Activated naive CD4-positive, alpha-beta T cell treated with anti-CD3 and anti-CD28 coated beads, Interleukin-2, amount 10 ng/mL, durations not matched to agents 7 days and 5 days (primary cell): ENCODE measurements around the gene ERI2.

Source experiments
- CTCF ChIA-PET: fragments of 350-600 bp; sonication (Branson Sonifier 250); formaldehyde crosslinking; loops from one replicate; lab custom pipeline; 2021; ENCODE audit warnings: antibody characterized with exemption; lab: Charles Lee
- DNase-seq: peaks from one replicate; pipeline ENCODE4 v3.0.0-alpha.2; 2020
- H3K27ac Mint-ChIP-seq: one replicate; pipeline ENCODE4 v1.8.0; 2021; ENCODE audit warnings: mild to moderate bottlenecking, moderate library complexity, mixed read lengths
- H3K27me3 Mint-ChIP-seq: one replicate; pipeline ENCODE4 v1.8.0; 2021; ENCODE audit warnings: mild to moderate bottlenecking, mixed read lengths
- H3K36me3 Mint-ChIP-seq: one replicate; pipeline ENCODE4 v1.8.0; 2021; ENCODE audit warnings: mixed read lengths
- H3K4me1 Mint-ChIP-seq: one replicate; pipeline ENCODE4 v1.8.0; 2021; ENCODE audit warnings: mixed read lengths
- H3K4me3 Mint-ChIP-seq: one replicate; pipeline ENCODE4 v1.8.0; 2021; ENCODE audit warnings: mild to moderate bottlenecking, moderate library complexity, mixed read lengths
- H3K9me3 Mint-ChIP-seq: one replicate; pipeline ENCODE4 v1.8.0; 2021; ENCODE audit warnings: mixed read lengths

ERI2 gene

GRCh38 chr16:20806168-20807050 lies at the start of gene ERI2, which contains the start of gene REXO5:
ERI2 (minus strand) TSS chr16:20806472; CDS start chr16:20806430, 42 bp downstream.
REXO5 (plus strand) TSS chr16:20806527; CDS start chr16:20806954, 427 bp downstream.
- no peaks in the 10 kb centered on the region for H3K27me3 Mint-ChIP-seq
- CTCF ChIA-PET: interaction anchor here (0.9 to 2.0 kb wide), 8 partner anchors 8 to 68 kb away, joined by 3 to 7 read pairs (median 4); no protein-coding TSS in a partner anchor
- peak within 1 kb of the TSS; percentile 89 for H3K27ac Mint-ChIP-seq
- DNase-seq: peak; percentile 86
- H3K4me3 Mint-ChIP-seq: peak within 1 kb of the TSS; percentile 91
- peaks cover 31% of the 10 kb centered on the region for H3K4me1 Mint-ChIP-seq
- peaks cover 18% of the 10 kb centered on the region for H3K36me3 Mint-ChIP-seq
- no peaks in the 10 kb centered on the region for H3K9me3 Mint-ChIP-seq

- H3K4me3 Mint-ChIP-seq: no peak overlapping the region
- peaks cover 24% of the 10 kb centered on the region for H3K36me3 Mint-ChIP-seq
- no peaks in the 10 kb centered on the region for H3K27me3 Mint-ChIP-seq
- no peaks in the 10 kb centered on the region for H3K9me3 Mint-ChIP-seq
- no peak for DNase-seq
- CTCF ChIA-PET: no interaction called here
- peaks cover 24% of the 10 kb centered on the region for H3K4me1 Mint-ChIP-seq
- H3K27ac Mint-ChIP-seq: no peak overlapping the region
Observed at GRCh38 chr16:20854963-20855362, 48.7 kb upstream of the ERI2 start.

DNA sequence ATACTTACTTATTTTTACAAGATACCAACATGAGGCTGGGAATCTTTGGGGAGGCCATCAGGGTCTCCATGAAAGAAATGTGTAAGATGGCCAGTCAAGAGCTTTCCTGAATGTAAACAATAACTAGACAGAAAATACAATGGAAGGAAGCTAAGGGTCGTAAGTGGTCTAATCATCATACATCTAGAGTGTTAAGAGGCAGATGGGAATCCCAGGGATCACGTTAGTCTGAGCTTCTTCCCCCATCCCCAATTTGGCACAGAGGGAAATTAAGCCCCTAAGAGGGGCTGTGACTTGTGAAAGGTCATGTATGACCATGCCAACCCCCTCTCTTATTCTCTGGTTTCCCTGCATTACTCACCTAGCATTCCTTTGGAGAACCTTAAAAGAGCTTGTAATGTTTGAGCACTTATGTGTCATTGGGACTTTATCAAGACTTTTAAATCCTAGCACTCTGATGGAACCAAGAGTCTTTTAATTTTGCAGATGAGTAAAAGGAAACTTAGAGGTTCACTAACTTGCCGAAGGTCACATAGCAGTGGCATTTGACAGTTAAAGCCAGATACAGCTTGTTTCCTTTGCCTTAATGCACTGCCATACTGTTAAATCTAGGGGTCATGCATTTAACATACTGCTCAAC lies 47.8 kb upstream of the ERI2 start:
- peaks cover 26% of the 10 kb centered on the region for H3K4me1 Mint-ChIP-seq
- DNase-seq: no peak
- CTCF ChIA-PET: interaction anchor here (0.8 kb wide), 1 partner anchor 21 kb away, joined by 3 read pairs; no protein-coding TSS in a partner anchor
- H3K36me3 Mint-ChIP-seq: peaks cover 20% of the 10 kb centered on the region
- H3K27me3 Mint-ChIP-seq: no peaks in the 10 kb centered on the region
- H3K4me3 Mint-ChIP-seq: no peak overlapping the region
- H3K9me3 Mint-ChIP-seq: no peaks in the 10 kb centered on the region
- no peak overlapping the region for H3K27ac Mint-ChIP-seq

DNA sequence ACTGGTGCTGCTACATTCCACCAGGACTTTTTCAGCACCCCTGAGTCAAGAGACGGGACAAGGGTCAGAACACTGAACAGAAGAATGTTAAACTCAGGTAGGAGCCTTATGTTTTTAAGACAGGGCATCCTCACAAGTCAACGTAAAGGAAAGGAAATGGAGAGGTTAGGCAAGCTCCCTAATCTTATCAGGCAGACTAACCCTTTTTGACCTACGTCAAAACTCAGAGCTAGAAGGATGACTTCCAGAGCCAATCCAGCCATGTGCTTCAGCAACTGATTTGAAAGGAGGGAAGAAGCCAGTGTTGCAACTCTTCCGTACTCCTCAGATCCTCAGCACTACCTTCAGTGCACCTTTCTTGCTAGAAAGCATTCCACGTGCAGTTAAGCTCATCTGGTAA lies 46.9 kb upstream of the ERI2 start:
- H3K9me3 Mint-ChIP-seq: no peaks in the 10 kb centered on the region
- no peak overlapping the region for H3K4me3 Mint-ChIP-seq
- no peaks in the 10 kb centered on the region for H3K27me3 Mint-ChIP-seq
- no peak overlapping the region for H3K27ac Mint-ChIP-seq
- peaks cover 26% of the 10 kb centered on the region for H3K4me1 Mint-ChIP-seq
- peaks cover 20% of the 10 kb centered on the region for H3K36me3 Mint-ChIP-seq
- CTCF ChIA-PET: interaction anchor here (1.9 kb wide), 1 partner anchor 91 kb away, joined by 7 read pairs; no protein-coding TSS in a partner anchor
- DNase-seq: no peak

DNA sequence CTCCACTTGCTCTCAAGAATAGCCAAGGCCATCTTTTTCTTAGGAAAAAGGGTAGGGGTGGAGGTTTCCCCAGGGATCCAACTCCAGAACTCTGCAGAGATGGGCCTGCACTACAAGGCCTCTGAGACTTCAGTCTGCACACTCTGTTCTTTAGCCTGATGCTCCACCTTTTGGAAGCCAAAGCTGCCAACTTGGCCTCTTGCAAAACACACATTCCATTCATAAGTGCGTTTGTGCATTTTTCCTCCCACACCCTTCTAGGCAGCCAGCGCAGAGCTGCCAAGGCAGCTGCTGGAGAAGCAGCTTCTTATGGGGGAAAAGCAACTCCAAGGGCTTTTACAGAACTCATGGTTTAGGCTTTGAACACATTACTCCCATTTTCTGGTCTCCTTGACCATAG lies 45.3 kb upstream of the ERI2 start:
- H3K4me3 Mint-ChIP-seq: no peak overlapping the region
- no peaks in the 10 kb centered on the region for H3K27me3 Mint-ChIP-seq
- H3K27ac Mint-ChIP-seq: no peak overlapping the region
- no peak for DNase-seq
- H3K4me1 Mint-ChIP-seq: peaks cover 19% of the 10 kb centered on the region
- H3K36me3 Mint-ChIP-seq: peaks cover 16% of the 10 kb centered on the region
- CTCF ChIA-PET: interaction anchor here (1.8 to 4.6 kb wide), 8 partner anchors 16 to 233 kb away, joined by 7 to 30 read pairs (median 18); partner anchors contain the start of genes DCUN1D3 and LYRM1
- no peaks in the 10 kb centered on the region for H3K9me3 Mint-ChIP-seq

GRCh38 chr16:20850981-20851380 lies 44.7 kb upstream of the ERI2 start:
- CTCF ChIA-PET: interaction anchor here (0.6 to 4.6 kb wide), 26 partner anchors 16 to 339 kb away, joined by 3 to 30 read pairs (median 6); partner anchors contain the start of genes DCUN1D3 and LYRM1

GRCh38 chr16:20849589-20850390 lies 43.5 kb upstream of the ERI2 start:
- H3K27me3 Mint-ChIP-seq: no peaks in the 10 kb centered on the region
- H3K4me1 Mint-ChIP-seq: peaks cover 23% of the 10 kb centered on the region
- H3K4me3 Mint-ChIP-seq: no peak overlapping the region
- H3K9me3 Mint-ChIP-seq: no peaks in the 10 kb centered on the region
- peaks cover 14% of the 10 kb centered on the region for H3K36me3 Mint-ChIP-seq
- CTCF ChIA-PET: interaction anchor here (0.9 to 4.6 kb wide), 29 partner anchors 15 to 340 kb away, joined by 3 to 30 read pairs (median 5); partner anchors contain the start of genes DCUN1D3 and LYRM1
- no peak overlapping the region for H3K27ac Mint-ChIP-seq
- DNase-seq: peak; percentile 74

More at GRCh38 chr16:20850981-20851380, 44.7 kb upstream of the ERI2 start:
- H3K4me1 Mint-ChIP-seq: peaks cover 15% of the 10 kb centered on the region
- H3K27ac Mint-ChIP-seq: no peak overlapping the region
- H3K4me3 Mint-ChIP-seq: no peak overlapping the region
- peaks cover 12% of the 10 kb centered on the region for H3K36me3 Mint-ChIP-seq
- H3K27me3 Mint-ChIP-seq: no peaks in the 10 kb centered on the region
- H3K9me3 Mint-ChIP-seq: no peaks in the 10 kb centered on the region
- no peak for DNase-seq

GRCh38 chr16:20847550-20847949 lies 41.3 kb upstream of the ERI2 start:
- CTCF ChIA-PET: interaction anchor here (0.8 to 4.6 kb wide), 7 partner anchors 9 to 233 kb away, joined by 3 to 27 read pairs (median 3); partner anchors contain the start of gene REXO5

DNA sequence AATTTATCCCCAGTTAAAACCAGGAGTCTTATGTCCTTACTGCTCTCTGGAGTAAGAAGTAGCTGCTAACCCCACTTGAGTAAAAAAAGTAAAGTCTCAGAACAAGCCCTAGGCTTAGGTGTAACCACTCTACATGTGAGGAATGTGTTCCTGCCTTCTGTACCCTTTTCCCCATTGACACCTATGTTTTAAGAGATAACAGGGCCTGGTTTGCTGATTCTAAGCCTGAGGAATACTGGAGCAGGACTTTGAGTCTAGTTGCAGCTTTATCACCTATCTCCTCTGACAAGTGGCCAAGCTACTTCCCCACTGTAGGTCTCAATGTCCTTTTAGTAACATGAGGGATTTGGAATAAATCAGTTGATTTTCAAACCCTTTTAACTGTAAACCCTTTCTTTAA lies 40.3 kb upstream of the ERI2 start:
- no peaks in the 10 kb centered on the region for H3K9me3 Mint-ChIP-seq
- H3K4me1 Mint-ChIP-seq: peaks cover 40% of the 10 kb centered on the region
- no peaks in the 10 kb centered on the region for H3K27me3 Mint-ChIP-seq
- CTCF ChIA-PET: interaction anchor here (1.1 to 1.4 kb wide), 2 partner anchors 39 to 224 kb away, joined by 3 to 4 read pairs; partner anchors contain the start of gene REXO5
- H3K4me3 Mint-ChIP-seq: no peak overlapping the region
- peaks cover 23% of the 10 kb centered on the region for H3K36me3 Mint-ChIP-seq
- H3K27ac Mint-ChIP-seq: no peak overlapping the region
- DNase-seq: no peak

More at GRCh38 chr16:20847550-20847949, 41.3 kb upstream of the ERI2 start:
- peaks cover 20% of the 10 kb centered on the region for H3K36me3 Mint-ChIP-seq
- no peak overlapping the region for H3K4me3 Mint-ChIP-seq
- DNase-seq: no peak
- H3K4me1 Mint-ChIP-seq: peaks cover 40% of the 10 kb centered on the region
- no peaks in the 10 kb centered on the region for H3K27me3 Mint-ChIP-seq
- no peak overlapping the region for H3K27ac Mint-ChIP-seq
- H3K9me3 Mint-ChIP-seq: no peaks in the 10 kb centered on the region

- Mint-ChIP-seq H3K27ac (no peak overlapping the region), H3K27me3 (no peaks in the 10 kb centered on the region), H3K4me1 (peaks cover 39% of the 10 kb centered on the region), H3K4me3 (no peak overlapping the region), H3K9me3 (no peaks in the 10 kb centered on the region), H3K36me3 (peaks cover 23% of the 10 kb centered on the region)
- CTCF ChIA-PET: interaction anchor here (0.7 to 3.0 kb wide), 3 partner anchors 29 to 238 kb away, joined by 3 to 14 read pairs (median 8); no protein-coding TSS in a partner anchor
- DNase-seq: no peak
Observed at GRCh38 chr16:20846030-20846429, 39.8 kb upstream of the ERI2 start.

DNA sequence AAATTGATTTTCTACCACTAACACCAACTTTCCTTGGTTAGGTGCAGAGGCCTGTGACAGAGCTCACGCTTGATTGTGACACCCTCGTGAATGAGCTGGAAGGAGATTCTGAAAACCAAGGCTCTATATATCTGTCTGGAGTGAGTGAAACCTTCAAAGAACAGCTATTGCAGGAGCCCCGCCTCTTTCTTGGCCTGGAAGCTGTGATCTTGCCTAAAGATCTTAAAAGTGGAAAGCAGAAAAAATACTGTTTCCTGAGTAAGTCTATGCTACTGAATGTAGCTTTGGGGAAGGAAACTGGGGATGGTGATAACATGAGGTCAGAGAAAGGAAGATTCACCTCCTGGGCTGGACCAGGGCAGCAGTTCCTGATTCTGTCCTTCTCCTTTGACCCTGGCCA lies 38.3 kb upstream of the ERI2 start:
- CTCF ChIA-PET: interaction anchor here (1.1 to 3.0 kb wide), 4 partner anchors 31 to 239 kb away, joined by 5 to 14 read pairs (median 6); partner anchors contain the start of genes ERI2 and REXO5
- Mint-ChIP-seq H3K4me1 (peaks cover 28% of the 10 kb centered on the region), H3K27me3 (no peaks in the 10 kb centered on the region), H3K4me3 (no peak overlapping the region), H3K36me3 (peaks cover 24% of the 10 kb centered on the region), H3K9me3 (no peaks in the 10 kb centered on the region), H3K27ac (peak overlapping the region; percentile 76)
- peak; percentile 55 for DNase-seq

DNA sequence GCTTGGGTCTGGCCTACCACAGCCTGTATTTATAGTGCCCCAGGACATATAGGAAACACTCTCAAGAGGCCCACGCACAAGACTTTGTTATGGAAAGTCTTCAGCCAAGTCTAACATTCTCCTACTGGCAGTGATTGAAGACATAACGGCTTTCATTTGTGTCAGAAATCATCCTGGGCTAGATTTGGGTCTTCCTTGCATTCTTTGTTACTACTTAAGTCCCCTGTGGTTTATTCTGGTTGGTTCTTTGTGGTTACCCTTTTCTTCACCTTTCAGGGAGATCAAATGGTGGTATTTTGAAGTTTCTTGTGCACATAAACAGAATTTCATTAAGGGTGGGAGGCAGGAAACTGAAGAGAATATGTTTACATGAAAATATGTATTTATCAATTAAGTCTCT lies 37.8 kb upstream of the ERI2 start:
- Mint-ChIP-seq H3K27me3 (no peaks in the 10 kb centered on the region), H3K9me3 (no peaks in the 10 kb centered on the region), H3K4me1 (peaks cover 30% of the 10 kb centered on the region), H3K4me3 (peak overlapping the region; percentile 5), H3K36me3 (peaks cover 26% of the 10 kb centered on the region), H3K27ac (peak overlapping the region; percentile 76)
- DNase-seq: no peak
- CTCF ChIA-PET: interaction anchor here (1.1 to 3.0 kb wide), 4 partner anchors 31 to 240 kb away, joined by 5 to 14 read pairs (median 6); partner anchors contain the start of genes ERI2 and REXO5

DNA sequence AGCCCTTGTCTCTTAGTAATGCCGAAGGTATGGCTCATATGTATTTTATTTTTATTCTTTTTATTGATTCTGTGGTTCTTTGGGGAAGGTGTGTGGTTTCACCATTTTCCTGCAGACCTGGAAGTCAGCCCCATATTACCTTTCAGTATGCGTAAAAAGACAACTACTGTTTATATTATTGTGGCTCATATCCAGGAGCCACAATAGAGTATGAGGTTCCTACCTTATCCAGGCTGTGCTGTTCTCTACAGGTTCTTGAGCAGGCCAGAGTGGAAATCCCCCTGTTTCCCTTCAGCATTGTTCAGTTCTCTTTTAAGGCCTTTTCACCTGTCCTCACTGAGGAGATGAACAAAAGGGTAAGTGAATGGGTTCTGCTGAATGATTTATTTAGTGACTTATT lies 33.2 kb upstream of the ERI2 start:
- peaks cover 17% of the 10 kb centered on the region for H3K4me1 Mint-ChIP-seq
- no peak overlapping the region for H3K4me3 Mint-ChIP-seq
- peaks cover 9% of the 10 kb centered on the region for H3K9me3 Mint-ChIP-seq
- H3K27me3 Mint-ChIP-seq: no peaks in the 10 kb centered on the region
- CTCF ChIA-PET: no interaction called here
- no peak overlapping the region for H3K27ac Mint-ChIP-seq
- H3K36me3 Mint-ChIP-seq: peaks cover 55% of the 10 kb centered on the region
- no peak for DNase-seq
